ENCODE measurements around the gene CDC42BPA. TPM values are rescaled to one million over a fixed set of nuclear protein-coding genes. Genes with fewer than 3 reads are reported as not detected.

The CDC42BPA gene
- total RNA-seq, 1 experiment from 2014 or later: 30.1 TPM

GRCh38 chr1:227210604-227211003 lies 107.7 kb downstream of the CDC42BPA start:
- H3K79me2 ChIP-seq (ENCODE audit: insufficient read depth, low read length): no peaks in the 10 kb centered on the region
- H3K56ac ChIP-seq (ENCODE audit: insufficient read length, low read depth, low read length): no peak overlapping the region
- peaks cover 7 to 10% (median 9%) of the 10 kb centered on the region in 3 experiments; a peak in 6 of 7 replicates for H3K36me3 Mint-ChIP-seq (ENCODE audit: insufficient read depth in 1 of 3, low read depth in 3 of 3)
- H3K23ac ChIP-seq (ENCODE audit: insufficient read length, low read depth, low read length): no peak overlapping the region
- no peak overlapping the region for H3K27ac Mint-ChIP-seq
- no peak overlapping the region for H2BK15ac ChIP-seq (ENCODE audit: low read depth, low read length)
- H3K27ac ChIP-seq (ENCODE audit: insufficient read length, low read depth, low read length): no peak overlapping the region
- H2BK20ac ChIP-seq (ENCODE audit: low read depth, low read length, poor library complexity, severe bottlenecking): no peak overlapping the region
- no peak for DNase-seq
- H4K91ac ChIP-seq (ENCODE audit: insufficient read length, low read depth, low read length): no peak overlapping the region
- H3K4me1 ChIP-seq (ENCODE audit: insufficient read depth, low read length): no peaks in the 10 kb centered on the region
- H2BK120ac ChIP-seq (ENCODE audit: low read depth, low read length, poor library complexity, severe bottlenecking): no peak overlapping the region
- H3K4ac ChIP-seq (ENCODE audit: low read depth, low read length): no peak overlapping the region
- no peak overlapping the region for H3T11ph ChIP-seq (ENCODE audit: low read length)
- H2AFZ ChIP-seq (ENCODE audit: low read length): no peak overlapping the region
- H3K9me3 ChIP-seq (ENCODE audit: control insufficient read depth, low read depth, low read length): no peaks in the 10 kb centered on the region
- H2BK5ac ChIP-seq (ENCODE audit: insufficient read length, low read length): no peak overlapping the region
- TF ChIP-seq CTCF (conservative IDR thresholded peaks at IDR 0.05): no peak
- H3K9me3 Mint-ChIP-seq: peaks cover 0 to 2% of the 10 kb centered on the region in 2 experiments; a peak in 1 of 5 replicates
- no peak overlapping the region for H2AK5ac ChIP-seq (ENCODE audit: insufficient read length, low read length)
- no peaks in the 10 kb centered on the region for H3K27me3 Mint-ChIP-seq (ENCODE audit: low read depth)
- H3K4me3 Mint-ChIP-seq: no peak overlapping the region
- H3K79me1 ChIP-seq (ENCODE audit: insufficient read depth, low read depth, low read length, poor library complexity, severe bottlenecking): no peaks in the 10 kb centered on the region
- H3K27me3 ChIP-seq (ENCODE audit: insufficient read depth, low read length): no peaks in the 10 kb centered on the region
- H3K9ac ChIP-seq (ENCODE audit: extremely low read depth, insufficient read length, low read length): no peak overlapping the region
- H3K4me2 ChIP-seq (ENCODE audit: insufficient read depth, insufficient read length, low read length): no peak overlapping the region
- no peak overlapping the region for H3K18ac ChIP-seq (ENCODE audit: insufficient read length, low read depth, low read length)
- H3K4me1 Mint-ChIP-seq: no peaks in the 10 kb centered on the region
- H3K23me2 ChIP-seq (ENCODE audit: insufficient read length, low read depth, low read length, poor library complexity, severe bottlenecking): no peaks in the 10 kb centered on the region
- no peak overlapping the region for H2BK12ac ChIP-seq (ENCODE audit: insufficient read length, low read depth, low read length)
- H4K8ac ChIP-seq (replicated peaks; ENCODE audit: insufficient read length, low read depth, low read length): no peak overlapping the region
- H4K20me1 ChIP-seq (ENCODE audit: control insufficient read depth, insufficient read depth, insufficient read length): no peaks in the 10 kb centered on the region
- no peak overlapping the region for H3K14ac ChIP-seq (ENCODE audit: insufficient read depth, low read length)
- no peak overlapping the region for H4K5ac ChIP-seq (ENCODE audit: insufficient read length, low read depth, low read length)

Data from H9 (cell line).